Activated T-helper 17 cell treated with anti-CD3 and anti-CD28 coated beads, Interleukin-2, amount 50 U/mL, for 72 hours (primary cell): ENCODE data around the gene MX2. TPM values are rescaled to one million over a fixed set of nuclear protein-coding genes. Genes with fewer than 3 reads are reported as not detected.

Source experiments
- ATAC-seq: fragments of 150-1000 bp; cut with Tn5 transposase; replicated peaks from 2 replicates; pipeline ENCODE4 v1.10.0; 2021; ENCODE audit warnings: mild to moderate bottlenecking, moderate library complexity
- H3K27ac Mint-ChIP-seq: one replicate; pipeline ENCODE4 v1.8.0; 2022; ENCODE audit warnings: mixed read lengths
- H3K27me3 Mint-ChIP-seq: one replicate; pipeline ENCODE4 v1.8.0; 2022; ENCODE audit warnings: mixed read lengths
- H3K36me3 Mint-ChIP-seq: one replicate; pipeline ENCODE4 v1.8.0; 2022; ENCODE audit warnings: low read depth, mild to moderate bottlenecking, mixed read lengths
- H3K4me1 Mint-ChIP-seq: one replicate; pipeline ENCODE4 v1.8.0; 2022; ENCODE audit warnings: mixed read lengths
- H3K4me3 Mint-ChIP-seq: one replicate; pipeline ENCODE4 v1.8.0; 2022; ENCODE audit warnings: mild to moderate bottlenecking, mixed read lengths
- H3K9me3 Mint-ChIP-seq: one replicate; pipeline ENCODE4 v1.8.0; 2022; ENCODE audit warnings: mixed read lengths
- total RNA-seq, 2 donors: library from RNA; stranded (reverse); gene quantifications; one replicate each; pipeline ENCODE4 v1.2.3, GENCODE V29; 2022

MX2 gene
- total RNA-seq, 2 donors from 2014 or later, result 13.0 to 59.1 TPM

GRCh38 chr21:41375875-41376274 is 14.0 kb downstream of the MX2 start:
- Mint-ChIP-seq H3K4me3 (no peak overlapping the region), H3K27ac (peak overlapping the region; percentile 97), H3K4me1 (peaks cover 8% of the 10 kb centered on the region), H3K9me3 (peaks cover under 1% of the 10 kb centered on the region), H3K27me3 (no peaks in the 10 kb centered on the region), H3K36me3 (peaks cover 24% of the 10 kb centered on the region)
- no peak for ATAC-seq

- Mint-ChIP-seq H3K9me3 (no peaks in the 10 kb centered on the region), H3K4me3 (no peak overlapping the region), H3K27me3 (no peaks in the 10 kb centered on the region), H3K36me3 (peaks cover 35% of the 10 kb centered on the region), H3K27ac (peak overlapping the region; percentile 65), H3K4me1 (peaks cover 6% of the 10 kb centered on the region)
- no peak for ATAC-seq
These were observed 15.9 kb downstream of the MX2 start for GRCh38 chr21:41377715-41378114.

- H3K9me3 Mint-ChIP-seq, result no peaks in the 10 kb centered on the region
- H3K4me3 Mint-ChIP-seq, result no peak overlapping the region
- H3K27me3 Mint-ChIP-seq, result no peaks in the 10 kb centered on the region
- H3K36me3 Mint-ChIP-seq, result peaks cover 37% of the 10 kb centered on the region
- peaks cover 6% of the 10 kb centered on the region for H3K4me1 Mint-ChIP-seq
- no peak for ATAC-seq
- H3K27ac Mint-ChIP-seq, result no peak overlapping the region
These were observed 17.0 kb downstream of the MX2 start for GRCh38 chr21:41378849-41379248.

- no peak overlapping the region for H3K4me3 Mint-ChIP-seq
- peak overlapping the region; percentile 49 for H3K27ac Mint-ChIP-seq
- no peak for ATAC-seq
- H3K9me3 Mint-ChIP-seq, result no peaks in the 10 kb centered on the region
- peaks cover 38% of the 10 kb centered on the region for H3K36me3 Mint-ChIP-seq
- peaks cover 3% of the 10 kb centered on the region for H3K4me1 Mint-ChIP-seq
- no peaks in the 10 kb centered on the region for H3K27me3 Mint-ChIP-seq
These were observed 18.1 kb downstream of the MX2 start for GRCh38 chr21:41379901-41380300.

GRCh38 chr21:41381731-41382130 is 19.9 kb downstream of the MX2 start:
- no peaks in the 10 kb centered on the region for H3K4me1 Mint-ChIP-seq
- no peak overlapping the region for H3K4me3 Mint-ChIP-seq
- no peaks in the 10 kb centered on the region for H3K9me3 Mint-ChIP-seq
- peaks cover 48% of the 10 kb centered on the region for H3K36me3 Mint-ChIP-seq
- H3K27ac Mint-ChIP-seq, result no peak overlapping the region
- H3K27me3 Mint-ChIP-seq, result no peaks in the 10 kb centered on the region
- no peak for ATAC-seq

- no peaks in the 10 kb centered on the region for H3K27me3 Mint-ChIP-seq
- peaks cover 59% of the 10 kb centered on the region for H3K36me3 Mint-ChIP-seq
- H3K4me1 Mint-ChIP-seq, result no peaks in the 10 kb centered on the region
- H3K4me3 Mint-ChIP-seq, result no peak overlapping the region
- H3K9me3 Mint-ChIP-seq, result no peaks in the 10 kb centered on the region
- H3K27ac Mint-ChIP-seq, result peak overlapping the region; percentile 6
- ATAC-seq, result no peak
These were observed 25.4 kb downstream of the MX2 start for GRCh38 chr21:41387042-41387819.

- no peak overlapping the region for H3K4me3 Mint-ChIP-seq
- no peak for ATAC-seq
- H3K27ac Mint-ChIP-seq, result peak overlapping the region; percentile 6
- H3K4me1 Mint-ChIP-seq, result no peaks in the 10 kb centered on the region
- peaks cover 56% of the 10 kb centered on the region for H3K36me3 Mint-ChIP-seq
- no peaks in the 10 kb centered on the region for H3K9me3 Mint-ChIP-seq
- no peaks in the 10 kb centered on the region for H3K27me3 Mint-ChIP-seq
These were observed 26.0 kb downstream of the MX2 start for GRCh38 chr21:41387824-41388223.

DNA sequence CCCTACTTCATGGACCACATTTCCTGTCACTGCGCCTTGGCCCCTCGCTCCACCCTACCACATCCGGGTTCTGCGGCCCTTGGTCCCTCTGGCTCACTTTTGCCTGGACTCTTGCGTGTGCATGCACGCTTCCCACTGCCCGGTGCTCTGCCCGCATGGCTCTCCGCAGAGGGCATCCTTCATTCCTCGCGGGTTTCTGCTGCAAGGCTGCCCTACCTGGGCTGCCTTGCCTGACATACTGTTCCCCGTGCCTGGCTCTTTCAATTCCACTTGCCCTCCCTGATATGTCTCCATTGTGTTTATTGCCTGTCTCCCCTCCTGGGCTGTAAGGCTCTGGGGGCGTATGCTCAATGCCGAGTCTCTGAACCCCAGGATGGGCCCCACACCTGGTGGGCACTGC is 26.4 kb downstream of the MX2 start:
- no peak for ATAC-seq
- Mint-ChIP-seq H3K9me3 (no peaks in the 10 kb centered on the region), H3K4me3 (no peak overlapping the region), H3K4me1 (no peaks in the 10 kb centered on the region), H3K27ac (peak overlapping the region; percentile 6), H3K27me3 (no peaks in the 10 kb centered on the region), H3K36me3 (peaks cover 57% of the 10 kb centered on the region)

DNA sequence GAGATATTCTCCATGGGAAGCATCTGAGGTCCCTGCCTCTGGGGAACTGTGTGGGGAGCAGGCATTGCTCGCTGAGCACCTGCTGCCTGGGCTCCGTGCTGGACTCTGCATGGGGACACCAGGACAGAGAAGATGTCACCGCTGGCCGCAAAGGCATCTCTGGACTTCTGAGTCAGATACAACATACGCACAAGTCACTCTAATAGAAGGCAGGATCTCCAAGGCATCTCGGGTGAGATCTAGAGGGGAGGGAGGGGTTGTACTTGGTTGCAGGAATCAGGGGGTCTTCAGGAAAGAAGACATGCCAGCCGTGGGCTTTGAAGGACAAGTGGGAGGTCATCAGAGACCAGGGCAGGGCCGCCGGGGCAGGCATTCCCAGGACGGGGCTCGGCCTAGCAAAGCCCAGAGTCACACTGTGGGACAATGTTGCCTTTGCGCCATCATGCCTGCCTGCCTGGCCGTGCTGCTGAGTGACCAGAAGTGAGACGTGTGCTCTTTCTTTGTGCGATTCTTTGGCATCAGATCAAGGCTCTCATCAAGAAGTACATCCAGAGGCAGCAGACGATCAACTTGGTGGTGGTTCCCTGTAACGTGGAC is 28.3 kb downstream of the MX2 start:
- H3K36me3 Mint-ChIP-seq, result peaks cover 58% of the 10 kb centered on the region
- H3K27me3 Mint-ChIP-seq, result no peaks in the 10 kb centered on the region
- H3K4me3 Mint-ChIP-seq, result no peak overlapping the region
- H3K27ac Mint-ChIP-seq, result no peak overlapping the region
- no peak for ATAC-seq
- no peaks in the 10 kb centered on the region for H3K4me1 Mint-ChIP-seq
- no peaks in the 10 kb centered on the region for H3K9me3 Mint-ChIP-seq

DNA sequence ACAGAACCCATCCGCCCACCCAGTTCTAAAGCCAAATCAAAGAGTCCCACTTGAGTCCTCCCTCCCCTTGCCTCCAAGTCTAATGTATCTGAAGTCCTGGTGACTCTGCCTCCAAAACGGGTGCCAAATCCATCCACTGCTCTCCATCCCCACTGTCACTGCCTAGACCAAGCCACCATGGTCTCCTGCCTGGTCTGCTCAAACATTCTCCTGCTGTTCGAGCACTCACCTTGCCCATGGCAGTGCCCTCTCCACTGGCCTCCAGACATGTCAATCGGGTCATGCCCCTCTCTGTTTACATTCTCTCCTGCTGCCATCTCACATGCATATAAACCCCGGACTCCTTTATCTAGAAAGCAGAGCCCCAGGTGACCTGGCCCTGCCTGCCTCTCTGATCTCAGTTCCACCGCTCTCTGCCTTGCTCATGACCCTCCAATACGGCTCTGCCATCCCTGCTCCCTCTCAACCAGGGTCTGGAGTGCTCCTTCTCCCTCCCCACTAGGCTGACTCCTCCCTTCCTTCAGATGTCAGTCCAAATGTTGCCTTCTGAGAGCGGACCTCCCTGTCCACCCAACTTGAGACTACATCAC is 32.1 kb downstream of the MX2 start:
- H3K27ac Mint-ChIP-seq, result peak overlapping the region; percentile 68
- no peak overlapping the region for H3K4me3 Mint-ChIP-seq
- no peaks in the 10 kb centered on the region for H3K27me3 Mint-ChIP-seq
- H3K4me1 Mint-ChIP-seq, result no peaks in the 10 kb centered on the region
- ATAC-seq, result no peak
- H3K9me3 Mint-ChIP-seq, result no peaks in the 10 kb centered on the region
- peaks cover 62% of the 10 kb centered on the region for H3K36me3 Mint-ChIP-seq

- Mint-ChIP-seq H3K36me3 (peaks cover 77% of the 10 kb centered on the region), H3K27me3 (no peaks in the 10 kb centered on the region), H3K27ac (no peak overlapping the region), H3K4me3 (no peak overlapping the region), H3K9me3 (no peaks in the 10 kb centered on the region), H3K4me1 (no peaks in the 10 kb centered on the region)
- ATAC-seq, result no peak
These were observed 34.8 kb downstream of the MX2 start for GRCh38 chr21:41396558-41397075.

- Mint-ChIP-seq H3K4me3 (no peak overlapping the region), H3K4me1 (no peaks in the 10 kb centered on the region), H3K9me3 (no peaks in the 10 kb centered on the region), H3K36me3 (peaks cover 74% of the 10 kb centered on the region), H3K27me3 (no peaks in the 10 kb centered on the region), H3K27ac (no peak overlapping the region)
- ATAC-seq, result no peak
These were observed 35.7 kb downstream of the MX2 start for GRCh38 chr21:41397471-41397891.

GRCh38 chr21:41398251-41398650 is 36.4 kb downstream of the MX2 start:
- Mint-ChIP-seq H3K4me3 (no peak overlapping the region), H3K27me3 (no peaks in the 10 kb centered on the region), H3K36me3 (peaks cover 79% of the 10 kb centered on the region), H3K4me1 (no peaks in the 10 kb centered on the region), H3K9me3 (no peaks in the 10 kb centered on the region), H3K27ac (no peak overlapping the region)
- no peak for ATAC-seq

DNA sequence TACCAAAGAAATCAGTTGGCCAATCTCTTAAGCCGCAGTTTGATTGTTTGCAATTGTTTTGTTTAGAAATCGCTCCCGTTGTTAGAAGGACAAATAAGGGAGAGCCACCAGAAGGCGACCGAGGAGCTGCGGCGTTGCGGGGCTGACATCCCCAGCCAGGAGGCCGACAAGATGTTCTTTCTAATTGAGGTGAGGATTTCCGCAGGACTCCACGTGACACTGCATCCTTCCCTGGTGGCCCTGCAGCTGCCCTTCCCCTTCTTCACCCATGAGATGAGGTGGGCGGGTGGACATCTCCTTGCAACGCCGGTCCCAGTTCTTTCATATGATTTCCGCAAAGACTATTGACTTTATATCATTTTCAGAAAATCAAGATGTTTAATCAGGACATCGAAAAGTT is 37.0 kb downstream of the MX2 start:
- ATAC-seq, result no peak
- no peaks in the 10 kb centered on the region for H3K9me3 Mint-ChIP-seq
- H3K27me3 Mint-ChIP-seq, result no peaks in the 10 kb centered on the region
- H3K36me3 Mint-ChIP-seq, result peaks cover 81% of the 10 kb centered on the region
- no peak overlapping the region for H3K27ac Mint-ChIP-seq
- H3K4me3 Mint-ChIP-seq, result no peak overlapping the region
- no peaks in the 10 kb centered on the region for H3K4me1 Mint-ChIP-seq

GRCh38 chr21:41399246-41399800 is 37.5 kb downstream of the MX2 start:
- Mint-ChIP-seq H3K9me3 (no peaks in the 10 kb centered on the region), H3K27ac (no peak overlapping the region), H3K36me3 (peaks cover 86% of the 10 kb centered on the region), H3K27me3 (no peaks in the 10 kb centered on the region), H3K4me3 (no peak overlapping the region), H3K4me1 (no peaks in the 10 kb centered on the region)
- no peak for ATAC-seq
